ENCODE measurements around the gene ERV3-1. TPM values are rescaled to one million over a fixed set of nuclear protein-coding genes. Genes with fewer than 3 reads are reported as not detected.
A peak's percentile ranks its signal among the peaks of the same experiment; 100 is the strongest.
"Not testable (repeated sequence)": the region's sequence is repeated elsewhere in the genome, so short reads cannot be mapped to it uniquely, and the experiment has no call there.

ERV3-1 gene
- total and polyA plus RNA-seq, 3 donors from 2014 or later: 14.8 to 92.4 (median 75.7) TPM

GRCh38 chr7:64959072-64959747 is 47.3 kb downstream of the ERV3-1 start:
- H3K4me3 ChIP-seq: no peak overlapping the region
- H3K4me1 ChIP-seq: no peaks in the 10 kb centered on the region
- intact Hi-C loops (cut with DNase I; ENCODE audit: low total_unique reads): no loop called here
- H3K27me3 ChIP-seq: no peaks in the 10 kb centered on the region
- no peaks in the 10 kb centered on the region for H3K36me3 ChIP-seq (ENCODE audit: low read depth, missing control alignments)
- DNase-seq: no peak
- TF ChIP-seq POLR2A (IDR thresholded peaks at IDR 0.05): no peak
- TF ChIP-seq CTCF (IDR thresholded peaks at IDR 0.05): no peak
- H3K27ac ChIP-seq: no peak overlapping the region
- 100% methylated on average over 1 to 2 of the region's 3 CpGs for WGBS, 2 donors
- H3K9me3 ChIP-seq: no peaks in the 10 kb centered on the region

DNA sequence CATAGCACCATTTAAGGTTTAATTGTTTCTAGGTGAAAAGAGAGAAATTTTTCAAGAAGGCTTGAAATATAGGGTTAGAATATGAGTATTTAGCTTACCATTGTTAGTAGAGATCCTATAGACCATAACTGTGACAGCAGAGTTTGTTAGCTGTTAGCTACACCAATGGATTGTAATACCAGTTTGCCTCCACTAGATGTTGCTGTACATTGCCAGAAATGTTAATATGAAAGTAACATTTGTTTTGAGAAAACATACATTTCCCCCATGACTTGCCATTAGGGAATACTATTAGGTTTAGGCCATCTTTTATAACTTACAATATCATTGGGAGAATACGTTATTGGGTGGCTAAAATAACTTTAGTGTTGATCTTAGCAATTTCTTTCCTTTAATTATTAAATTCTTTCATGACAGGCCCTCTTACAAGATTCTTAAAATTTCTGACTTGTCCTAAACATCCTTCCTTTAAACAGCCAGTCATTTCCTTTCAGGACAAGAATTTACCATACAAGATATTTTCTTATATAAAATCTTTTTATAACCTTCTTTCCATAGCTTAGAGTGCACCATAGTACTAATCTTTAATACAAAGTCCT is 55.1 kb downstream of the ERV3-1 start:
- Histone ChIP-seq H3K4me1 (peaks cover 12% of the 10 kb centered on the region), H3K36me3 (ENCODE audit: low read depth, missing control alignments) (no peaks in the 10 kb centered on the region), H3K27me3 (no peaks in the 10 kb centered on the region), H3K4me3 (no peak overlapping the region), H3K27ac (no peak overlapping the region), H3K9me3 (no peaks in the 10 kb centered on the region)
- WGBS, 2 donors: 27 to 35% methylated on average over 1 of the region's 1 CpG
- DNase-seq: no peak
- intact Hi-C loops (cut with DNase I; ENCODE audit: low total_unique reads): loop anchor here (5.0 kb wide), 1 partner anchor 356 kb away; no protein-coding TSS in a partner anchor
- no peak for TF ChIP-seq POLR2A (IDR thresholded peaks at IDR 0.05)
- TF ChIP-seq CTCF (IDR thresholded peaks at IDR 0.05): peak; percentile 69 to 85 (median 74)

DNA sequence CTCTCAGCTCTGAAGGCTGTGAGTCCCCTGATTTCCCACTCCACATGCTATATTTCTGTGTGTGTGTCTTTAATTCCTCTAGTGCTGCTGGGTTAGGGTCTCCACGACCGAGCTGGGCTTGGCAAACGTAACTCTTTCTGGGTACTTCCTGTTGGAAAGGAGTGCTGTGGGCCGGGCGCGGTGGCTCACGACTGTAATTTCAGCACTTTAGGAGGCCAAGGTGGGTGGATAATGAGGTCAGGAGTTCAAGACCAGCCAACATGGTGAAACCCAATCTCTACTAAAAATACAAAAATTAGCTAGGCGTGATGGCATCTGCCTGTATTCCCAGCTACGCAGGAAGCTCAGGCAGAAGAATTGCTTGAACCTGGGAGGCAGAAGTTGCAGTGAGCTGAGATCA is 55.8 kb downstream of the ERV3-1 start:
- H3K9me3 ChIP-seq; H3K36me3 ChIP-seq (ENCODE audit: low read depth, missing control alignments); H3K27me3 ChIP-seq; H3K27ac ChIP-seq; H3K4me3 ChIP-seq; DNase-seq: not testable (repeated sequence)
- 64 to 67% methylated on average over 7 to 9 of the region's 9 CpGs for whole genome bisulfite sequencing, 2 donors
- intact Hi-C loops (cut with DNase I; ENCODE audit: low total_unique reads): loop anchor here (5.0 kb wide), 1 partner anchor 357 kb away; no protein-coding TSS in a partner anchor
- H3K4me1 ChIP-seq: peaks cover 12% of the 10 kb centered on the region

DNA sequence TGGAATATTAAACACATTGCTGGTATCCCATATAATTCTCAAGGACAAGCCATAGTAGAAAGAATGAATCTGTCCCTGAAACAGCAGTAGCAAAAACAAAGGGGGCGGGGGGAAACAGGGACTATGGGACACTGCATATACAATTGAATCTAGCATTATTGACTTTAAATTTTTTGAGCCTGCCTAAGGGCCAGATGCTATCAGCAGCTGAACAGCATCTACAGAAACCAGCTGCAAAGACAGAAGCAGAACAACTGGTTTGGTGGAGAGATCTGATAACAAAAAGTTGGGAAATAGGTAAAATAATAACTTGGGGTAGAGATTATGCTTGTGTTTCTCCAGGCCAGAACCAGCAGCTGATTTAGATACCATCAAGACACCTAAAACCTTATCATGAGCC is 57.7 kb downstream of the ERV3-1 start:
- intact Hi-C loops (cut with DNase I; ENCODE audit: low total_unique reads); H3K36me3 ChIP-seq (ENCODE audit: low read depth, missing control alignments); H3K27ac ChIP-seq; DNase-seq; H3K27me3 ChIP-seq; H3K9me3 ChIP-seq; H3K4me3 ChIP-seq: not testable (repeated sequence)
- H3K4me1 ChIP-seq: peaks cover 12% of the 10 kb centered on the region
- WGBS, 2 donors: 91 to 94% methylated on average over 1 of the region's 1 CpG

DNA sequence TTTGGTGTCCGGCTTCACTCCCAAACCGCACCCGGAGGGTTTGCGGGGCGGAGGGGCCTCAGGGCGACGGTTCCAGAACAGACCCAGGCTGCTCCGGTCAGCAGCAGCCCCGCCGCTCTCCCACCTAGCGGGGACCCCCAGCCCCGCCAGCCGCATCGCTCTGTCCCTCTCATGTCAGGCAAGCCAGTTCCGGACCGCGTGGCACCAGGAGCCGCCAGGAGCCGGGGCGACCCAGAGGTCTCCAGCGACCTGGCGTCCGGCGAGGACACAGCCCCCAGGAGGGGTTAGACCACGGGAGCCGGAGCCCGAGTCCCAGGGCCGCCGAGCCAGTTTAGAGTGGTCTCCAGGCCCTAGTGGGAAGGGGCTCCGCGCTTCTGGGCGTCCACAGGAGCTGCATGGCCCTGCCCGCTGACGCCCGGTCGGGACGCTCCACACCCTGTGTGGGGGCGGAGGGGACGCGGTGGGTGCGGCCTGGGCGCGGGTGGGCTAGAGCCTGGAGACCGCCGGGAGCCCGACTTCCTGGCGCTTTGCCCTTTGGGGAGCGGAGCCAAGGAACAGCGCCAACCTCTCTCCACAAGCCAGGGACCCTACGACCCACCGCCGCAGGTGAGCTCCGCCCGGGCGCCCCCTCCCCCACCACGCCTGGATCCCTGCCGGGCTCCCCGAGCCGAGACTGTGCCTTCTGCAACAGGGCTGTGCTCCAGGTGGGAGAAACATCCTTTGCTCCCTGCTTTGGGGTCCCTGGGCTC is 59.1 kb downstream of the ERV3-1 start:
- Histone ChIP-seq H3K4me3 (peak overlapping the region; percentile 45 to 60), H3K9me3 (no peaks in the 10 kb centered on the region), H3K27ac (no peak overlapping the region), H3K36me3 (ENCODE audit: low read depth, missing control alignments) (no peaks in the 10 kb centered on the region), H3K4me1 (peaks cover 12% of the 10 kb centered on the region), H3K27me3 (no peaks in the 10 kb centered on the region)
- DNase-seq: no peak
- intact Hi-C loops (cut with DNase I; ENCODE audit: low total_unique reads): no loop called here
- no peak for TF ChIP-seq POLR2A (IDR thresholded peaks at IDR 0.05)
- TF ChIP-seq CTCF (IDR thresholded peaks at IDR 0.05): no peak
- WGBS, 2 donors: 0 to 2% methylated on average over 1 to 38 of the region's 59 CpGs

All from testis (tissue), 3 donors.